ENCODE measurements around the gene TSPAN7. TPM values are rescaled to one million over a fixed set of nuclear protein-coding genes. Genes with fewer than 3 reads are reported as not detected.

Gene TSPAN7
- total and polyA plus RNA-seq, 2 of the 8 experiments (the other 6 are each of a cell fraction or from before 2014, with no cell fraction given) = 32.1 to 37.7 TPM

GRCh38 chrX:38726612-38727011 lies 165.3 kb downstream of the TSPAN7 start:
- FAIRE-seq = peak; percentile 62
- H2BK120ac ChIP-seq (replicated peaks; ENCODE audit: low read depth, low read length) = no peak overlapping the region
- H3K23ac ChIP-seq (ENCODE audit: insufficient read length) = no peak overlapping the region
- TF ChIP-seq KDM4A (IDR thresholded peaks at IDR 0.05; ENCODE audit: low read depth, low read length, severe bottlenecking) (no peak), TAF7 (optimal IDR thresholded peaks at IDR 0.05; ENCODE audit: borderline replicate concordance, low read depth, low read length) (no peak), MAX (IDR thresholded peaks at IDR 0.05) (no peak), SRF (IDR thresholded peaks at IDR 0.05; ENCODE audit: low read depth, low read length) (no peak), KDM5A (IDR thresholded peaks at IDR 0.05; ENCODE audit: low read length) (no peak), EP300 (IDR thresholded peaks at IDR 0.05; ENCODE audit: borderline replicate concordance in 1 of 2, low read depth in 2 of 2, low read length in 2 of 2) (no peak), EZH2 (IDR thresholded peaks at IDR 0.05; ENCODE audit: low read depth, low read length, severe bottlenecking) (no peak), RBBP5 (IDR thresholded peaks at IDR 0.05; ENCODE audit: borderline replicate concordance, low read depth, low read length) (no peak), POLR2A (IDR thresholded peaks at IDR 0.05; ENCODE audit: control extremely low read depth in 1 of 2, low read depth in 2 of 2, low read length in 2 of 2) (no peak)
- TF ChIP-seq, protein P1, sequence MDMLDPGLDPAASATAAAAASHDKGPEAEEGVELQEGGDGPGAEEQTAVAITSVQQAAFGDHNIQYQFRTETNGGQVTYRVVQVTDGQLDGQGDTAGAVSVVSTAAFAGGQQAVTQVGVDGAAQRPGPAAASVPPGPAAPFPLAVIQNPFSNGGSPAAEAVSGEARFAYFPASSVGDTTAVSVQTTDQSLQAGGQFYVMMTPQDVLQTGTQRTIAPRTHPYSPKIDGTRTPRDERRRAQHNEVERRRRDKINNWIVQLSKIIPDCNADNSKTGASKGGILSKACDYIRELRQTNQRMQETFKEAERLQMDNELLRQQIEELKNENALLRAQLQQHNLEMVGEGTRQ (IDR thresholded peaks at IDR 0.05; ENCODE audit: low read length) = no peak
- TF ChIP-seq, protein P2, sequence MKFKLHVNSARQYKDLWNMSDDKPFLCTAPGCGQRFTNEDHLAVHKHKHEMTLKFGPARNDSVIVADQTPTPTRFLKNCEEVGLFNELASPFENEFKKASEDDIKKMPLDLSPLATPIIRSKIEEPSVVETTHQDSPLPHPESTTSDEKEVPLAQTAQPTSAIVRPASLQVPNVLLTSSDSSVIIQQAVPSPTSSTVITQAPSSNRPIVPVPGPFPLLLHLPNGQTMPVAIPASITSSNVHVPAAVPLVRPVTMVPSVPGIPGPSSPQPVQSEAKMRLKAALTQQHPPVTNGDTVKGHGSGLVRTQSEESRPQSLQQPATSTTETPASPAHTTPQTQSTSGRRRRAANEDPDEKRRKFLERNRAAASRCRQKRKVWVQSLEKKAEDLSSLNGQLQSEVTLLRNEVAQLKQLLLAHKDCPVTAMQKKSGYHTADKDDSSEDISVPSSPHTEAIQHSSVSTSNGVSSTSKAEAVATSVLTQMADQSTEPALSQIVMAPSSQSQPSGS (IDR thresholded peaks at IDR 0.05; ENCODE audit: low read length) = no peak

More at GRCh38 chrX:38726612-38727011, 165.3 kb downstream of the TSPAN7 start:
- no peaks in the 10 kb centered on the region for H3K27me3 ChIP-seq (replicated peaks in 1 of 4; ENCODE audit: control insufficient read depth in 3 of 4, extremely low read depth in 1 of 4, insufficient read depth in 3 of 4, low read length in 3 of 4)
- H2AFZ ChIP-seq (ENCODE audit: low read length) = no peak overlapping the region
- H3K4me1 ChIP-seq (replicated peaks in 1 of 4; ENCODE audit: control insufficient read depth in 3 of 4, insufficient read depth in 4 of 4, low read length in 3 of 4) = no peaks in the 10 kb centered on the region
- H2AK5ac ChIP-seq (ENCODE audit: low read depth, low read length) = no peak overlapping the region
- DNase-seq (ENCODE audit: low read depth in 1 of 2, low spot score in 2 of 2) = no peak
- ChIA-PET POLR2A (ENCODE audit: partially characterized antibody) (no interaction called here), CTCF (ENCODE audit: partially characterized antibody) (interaction anchor here (1.4 kb wide), 1 partner anchor 73 kb away, joined by 3 read pairs; no protein-coding TSS in a partner anchor)
- H2BK12ac ChIP-seq (ENCODE audit: low read depth, low read length) = no peak overlapping the region
- no peaks in the 10 kb centered on the region for H3K79me2 ChIP-seq (ENCODE audit: control insufficient read depth in 1 of 2, insufficient read depth in 2 of 2, low read length in 2 of 2)
- H3K14ac ChIP-seq (ENCODE audit: insufficient read length) = no peak overlapping the region
- no peak overlapping the region for H2BK20ac ChIP-seq (ENCODE audit: low read length)
- H4K8ac ChIP-seq (ENCODE audit: extremely low read depth, insufficient read depth, low read length) = no peak overlapping the region
- no CpG with 5 or more reads among the region's 2 CpGs for WGBS, 2 experiments (ENCODE audit: extremely low coverage in 1 of 2, insufficient coverage in 1 of 2, insufficient read length in 1 of 2, insufficient replicate concordance in 2 of 2, low coverage in 1 of 2, low lambda C conversion rate in 2 of 2, missing lambda C conversion rate in 1 of 2)
- H3K23me2 ChIP-seq (ENCODE audit: low read depth, low read length) = no peaks in the 10 kb centered on the region
- H3K9me3 ChIP-seq (ENCODE audit: insufficient read depth in 2 of 2, low read depth in 1 of 2, low read length in 1 of 2) = no peaks in the 10 kb centered on the region
- no peak overlapping the region for H4K5ac ChIP-seq (ENCODE audit: insufficient read length, low read depth, low read length)
- H3K4me2 ChIP-seq (ENCODE audit: insufficient read depth in 1 of 2, low read depth in 2 of 2, low read length in 2 of 2) = no peak overlapping the region
- no peak overlapping the region for H3K4ac ChIP-seq (replicated peaks; ENCODE audit: insufficient read length, low read depth, low read length)
- H3K18ac ChIP-seq (ENCODE audit: extremely low read depth, low read length) = no peak overlapping the region
- H4K20me1 ChIP-seq (replicated peaks in 1 of 2; ENCODE audit: control insufficient read depth in 1 of 2, insufficient read depth in 2 of 2, low read length in 2 of 2) = no peaks in the 10 kb centered on the region
- H2BK5ac ChIP-seq (ENCODE audit: low read depth, low read length) = no peak overlapping the region
- H3K27ac ChIP-seq (ENCODE audit: low read depth, low read length) = no peak overlapping the region
- no peak overlapping the region for H3K4me3 ChIP-seq (ENCODE audit: extremely low read depth in 1 of 4, insufficient read depth in 2 of 4, low read depth in 3 of 4, low read length in 4 of 4)
- H3K9ac ChIP-seq (replicated peaks in 1 of 4; ENCODE audit: extremely low read depth in 1 of 4, low read depth in 3 of 4, low read length in 3 of 4) = no peak overlapping the region
- no peak overlapping the region for H3K56ac ChIP-seq (replicated peaks; ENCODE audit: insufficient read length, low read depth, low read length)
- no peaks in the 10 kb centered on the region for H3K36me3 ChIP-seq (ENCODE audit: control insufficient read depth in 2 of 4, insufficient read depth in 4 of 4, low read length in 3 of 4)
- H2BK15ac ChIP-seq (ENCODE audit: low read length) = no peak overlapping the region
- no peak overlapping the region for H4K91ac ChIP-seq (replicated peaks; ENCODE audit: insufficient read length, low read length)
- H3K79me1 ChIP-seq (ENCODE audit: low read depth, low read length) = no peaks in the 10 kb centered on the region

Data from H1 (cell line).